ENCODE data around the gene DHRS12.

Gene DHRS12

DNA sequence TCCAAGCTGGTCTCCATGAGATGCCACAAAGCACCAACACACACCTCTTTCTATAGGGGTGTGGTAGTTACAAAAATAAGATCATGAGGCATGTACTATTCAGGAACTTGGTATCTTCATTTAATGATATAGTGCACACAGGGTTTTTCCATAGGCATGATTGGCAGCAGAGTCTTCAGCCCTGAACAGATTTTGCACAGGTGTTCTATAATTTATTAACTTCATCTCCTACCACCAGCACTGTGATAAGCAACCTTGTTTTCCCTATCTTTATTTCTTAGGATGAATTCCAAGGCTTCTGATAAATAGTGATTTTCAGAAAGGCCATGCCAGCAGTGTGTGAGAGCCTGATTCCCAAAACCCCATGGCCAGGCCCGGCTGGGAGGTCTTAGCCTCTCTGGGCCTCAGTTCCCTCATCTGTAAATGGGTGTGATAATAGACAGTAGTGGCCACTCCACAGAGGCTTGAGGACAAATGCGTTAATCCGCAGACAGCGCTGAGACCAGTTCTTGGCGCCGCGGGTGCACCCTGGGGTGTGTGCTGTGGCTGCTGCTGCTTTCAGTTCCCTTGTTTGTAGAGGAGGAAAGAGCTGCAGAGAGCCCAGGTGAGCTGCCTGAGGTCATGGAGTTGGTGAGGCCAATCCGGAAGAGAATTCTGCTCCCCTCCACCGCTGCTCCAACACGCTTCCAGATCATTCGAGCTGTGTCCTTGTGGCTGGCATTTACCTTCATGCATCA is 33.1 kb downstream of the DHRS12 start:
- TF ChIP-seq, protein P1, sequence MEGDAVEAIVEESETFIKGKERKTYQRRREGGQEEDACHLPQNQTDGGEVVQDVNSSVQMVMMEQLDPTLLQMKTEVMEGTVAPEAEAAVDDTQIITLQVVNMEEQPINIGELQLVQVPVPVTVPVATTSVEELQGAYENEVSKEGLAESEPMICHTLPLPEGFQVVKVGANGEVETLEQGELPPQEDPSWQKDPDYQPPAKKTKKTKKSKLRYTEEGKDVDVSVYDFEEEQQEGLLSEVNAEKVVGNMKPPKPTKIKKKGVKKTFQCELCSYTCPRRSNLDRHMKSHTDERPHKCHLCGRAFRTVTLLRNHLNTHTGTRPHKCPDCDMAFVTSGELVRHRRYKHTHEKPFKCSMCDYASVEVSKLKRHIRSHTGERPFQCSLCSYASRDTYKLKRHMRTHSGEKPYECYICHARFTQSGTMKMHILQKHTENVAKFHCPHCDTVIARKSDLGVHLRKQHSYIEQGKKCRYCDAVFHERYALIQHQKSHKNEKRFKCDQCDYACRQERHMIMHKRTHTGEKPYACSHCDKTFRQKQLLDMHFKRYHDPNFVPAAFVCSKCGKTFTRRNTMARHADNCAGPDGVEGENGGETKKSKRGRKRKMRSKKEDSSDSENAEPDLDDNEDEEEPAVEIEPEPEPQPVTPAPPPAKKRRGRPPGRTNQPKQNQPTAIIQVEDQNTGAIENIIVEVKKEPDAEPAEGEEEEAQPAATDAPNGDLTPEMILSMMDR (IDR thresholded peaks at IDR 0.05; ENCODE audit: low read depth, low read length): no peak
- no peak for DNase-seq (ENCODE audit: extremely low read depth, low read depth)

DNA sequence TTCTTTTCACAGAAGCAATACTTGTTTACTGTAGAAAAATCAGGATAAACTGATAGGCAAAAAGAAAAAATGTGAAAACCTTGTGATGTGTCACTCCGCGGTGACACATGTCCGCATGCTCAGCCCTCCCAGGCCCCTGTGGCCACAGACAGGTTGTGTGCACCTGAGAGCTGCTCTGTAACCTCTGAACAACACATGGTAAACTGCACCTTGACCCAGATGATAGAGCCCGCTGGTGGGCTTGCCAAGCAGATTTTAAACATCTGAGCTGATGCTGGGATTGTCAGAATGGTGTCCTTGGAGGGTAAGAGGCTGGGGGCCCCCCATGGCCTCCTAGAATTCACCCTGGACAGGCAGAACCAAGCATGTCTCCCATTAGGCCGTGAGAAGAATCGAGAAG is 33.8 kb downstream of the DHRS12 start:
- TF ChIP-seq, protein P1 (IDR thresholded peaks at IDR 0.05; ENCODE audit: low read depth, low read length): no peak
- no peak for DNase-seq (ENCODE audit: extremely low read depth, low read depth)

DNA sequence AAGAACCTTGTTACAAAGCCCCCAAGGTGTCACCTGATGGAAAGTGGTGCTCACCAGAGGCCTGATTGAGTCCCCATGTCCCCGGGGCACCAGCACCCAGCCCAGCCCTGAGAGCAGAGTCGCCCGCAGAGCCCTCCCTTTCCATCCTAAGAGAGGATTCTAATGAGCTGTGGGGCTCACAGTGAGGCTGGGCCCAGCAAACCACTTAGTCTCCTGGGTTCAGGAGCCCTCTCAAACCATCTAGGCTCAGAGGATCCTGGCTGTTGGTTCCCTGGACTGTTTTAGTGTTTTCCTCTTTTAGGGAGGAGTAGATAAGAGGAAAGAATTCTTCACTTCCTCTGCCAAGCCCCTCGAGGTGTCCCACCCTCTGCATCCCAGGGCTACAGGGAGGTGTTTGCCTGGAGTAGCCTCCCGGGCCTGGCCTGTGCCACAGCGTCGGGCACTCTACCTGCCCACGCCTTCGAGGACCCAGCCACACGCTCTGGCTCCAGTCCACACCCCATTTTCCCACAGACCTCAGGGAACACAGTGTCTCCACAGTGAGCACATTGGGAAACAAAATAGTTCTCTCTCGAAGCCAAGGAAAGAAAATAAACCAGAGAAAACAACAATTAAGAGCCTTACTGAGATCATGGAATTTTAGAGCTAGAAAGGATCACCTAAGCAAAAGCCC is 34.4 kb downstream of the DHRS12 start:
- no peak for DNase-seq (ENCODE audit: extremely low read depth, low read depth)
- TF ChIP-seq, protein P1 (IDR thresholded peaks at IDR 0.05; ENCODE audit: low read depth, low read length): no peak

DNA sequence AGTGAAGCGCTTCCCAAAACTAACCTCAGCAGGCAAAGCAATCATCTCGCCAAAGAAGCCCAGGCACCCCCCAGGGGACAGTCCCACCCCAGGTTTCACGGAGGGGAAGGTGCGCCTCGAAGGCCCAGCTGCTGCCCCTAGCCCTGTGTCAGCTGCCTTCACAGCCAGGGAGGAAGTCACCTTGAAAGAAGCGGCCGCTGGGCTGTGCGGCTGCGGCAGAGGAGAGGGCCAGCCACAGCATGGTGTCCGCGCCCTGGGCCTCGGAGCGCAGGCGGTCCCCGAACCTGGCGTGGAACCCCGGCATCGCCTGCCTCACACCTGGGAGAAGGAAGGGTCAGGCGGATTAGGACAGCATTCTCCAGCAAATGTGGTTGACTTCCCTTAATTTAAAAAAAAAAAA is 35.0 kb downstream of the DHRS12 start:
- DNase-seq (ENCODE audit: extremely low read depth, low read depth): no peak
- TF ChIP-seq, protein P1 (IDR thresholded peaks at IDR 0.05; ENCODE audit: low read depth, low read length): no peak

DNA sequence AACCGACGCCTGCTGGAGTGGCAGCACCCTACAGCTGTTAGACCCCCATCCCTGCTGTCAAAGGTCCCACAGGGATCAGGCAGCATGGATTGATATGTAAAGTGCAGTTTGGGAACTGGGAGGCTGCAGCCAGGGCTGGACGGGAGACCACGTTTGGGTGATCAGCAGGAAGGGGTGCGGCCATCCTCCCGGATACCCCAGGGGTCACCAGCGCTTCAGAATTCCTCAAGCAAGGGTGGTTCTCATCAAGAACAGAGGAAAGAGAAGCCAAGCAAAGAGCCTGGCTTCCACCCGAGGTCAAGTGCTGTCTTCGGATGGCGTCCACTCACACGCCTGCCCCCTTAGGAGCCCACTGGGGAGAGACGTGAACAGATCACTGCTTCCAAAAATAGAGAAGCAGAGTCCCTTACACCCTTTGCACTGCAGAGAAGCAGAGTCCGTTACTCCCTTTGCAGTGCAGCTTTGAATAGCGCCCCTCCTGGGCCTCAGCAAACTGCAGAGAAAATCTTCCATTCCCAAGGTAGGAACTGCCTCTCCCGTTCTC is 35.5 kb downstream of the DHRS12 start:
- no peak for DNase-seq (ENCODE audit: extremely low read depth, low read depth)
- TF ChIP-seq, protein P1 (IDR thresholded peaks at IDR 0.05; ENCODE audit: low read depth, low read length): no peak

DNA sequence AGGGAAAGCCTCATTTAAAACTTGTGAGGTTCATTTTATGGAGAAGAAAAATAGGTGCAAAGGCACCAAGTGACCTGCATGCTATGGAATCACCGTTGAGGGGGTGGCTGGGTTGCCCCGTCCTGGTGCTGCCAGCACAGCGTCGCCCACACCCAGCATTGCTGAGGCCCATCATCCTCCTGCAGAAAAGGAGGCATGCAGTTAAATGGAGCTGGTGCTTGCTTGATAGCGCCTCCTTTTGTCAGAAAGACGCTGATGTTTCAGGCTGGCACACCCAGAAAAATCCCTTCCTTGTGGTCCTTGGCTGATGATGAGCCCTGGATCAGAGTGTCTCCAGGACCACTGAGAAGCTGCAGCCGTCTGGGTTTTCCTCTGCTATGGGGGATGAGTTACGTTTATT is 36.9 kb downstream of the DHRS12 start:
- TF ChIP-seq, protein P1 (IDR thresholded peaks at IDR 0.05; ENCODE audit: low read depth, low read length): no peak
- DNase-seq (ENCODE audit: extremely low read depth, low read depth): no peak

DNA sequence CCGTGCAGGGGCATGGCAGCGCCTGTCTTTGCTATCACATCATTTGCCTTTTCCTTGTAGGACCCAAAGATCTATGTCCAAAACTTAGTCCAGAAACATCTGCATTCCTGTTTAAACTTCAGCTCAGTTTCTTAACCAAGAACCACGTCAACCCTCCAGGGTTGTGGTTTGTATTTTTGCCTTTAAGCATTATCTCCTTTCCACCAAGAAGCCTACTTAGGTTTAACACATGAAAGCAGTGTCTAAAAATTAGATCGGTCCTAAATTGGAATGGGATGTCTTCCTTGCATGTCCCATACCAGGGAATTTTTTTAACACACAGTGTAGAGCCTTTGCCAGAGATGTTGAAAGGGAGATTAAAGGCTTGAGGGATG is 38.8 kb downstream of the DHRS12 start:
- no peak for DNase-seq (ENCODE audit: extremely low read depth, low read depth)
- TF ChIP-seq, protein P1 (IDR thresholded peaks at IDR 0.05; ENCODE audit: low read depth, low read length): no peak

All from AG09319 (cell line).